Neural cell (in vitro differentiated cells): Measurements from ENCODE around the gene PCDHB14. TPM values are rescaled to one million over a fixed set of nuclear protein-coding genes. Genes with fewer than 3 reads are reported as not detected.

Source experiments
- H2AFZ ChIP-seq: fragments of 200-600, 300-800 bp; sonication (generic), shearing (Covaris generic); 2 replicates; pipeline ENCODE4 v1.6.0; 2014; ENCODE audit warnings: low read depth, mild to moderate bottlenecking, antibody characterized with exemption, low read length, moderate library complexity
- H3F3A ChIP-seq: fragments of 200-600 bp; shearing (Covaris generic); 2 replicates; pipeline ENCODE4 v1.6.1; 2016; ENCODE audit warnings: mild to moderate bottlenecking, moderate library complexity, mixed read lengths, antibody characterized with exemption, low read length; ENCODE audit not compliant: insufficient read depth, poor library complexity, severe bottlenecking
- H3K27ac ChIP-seq: fragments of 200-600, 300-800 bp; sonication (generic), shearing (Covaris generic); 2 replicates; pipeline ENCODE4 v1.5.1; 2014; ENCODE audit warnings: mild to moderate bottlenecking, low read length, moderate library complexity
- H3K27me3 ChIP-seq: fragments of 300-800, 200-600 bp; sonication (generic), shearing (Covaris generic); 2 replicates; pipeline ENCODE4 v1.6.0; 2014; ENCODE audit warnings: mild to moderate bottlenecking, low read depth, low read length, moderate library complexity; ENCODE audit not compliant: insufficient read depth
- H3K36me3 ChIP-seq: fragments of 300-800, 200-600 bp; sonication (generic), shearing (Covaris generic); 2 replicates; pipeline ENCODE4 v1.5.1; 2014; ENCODE audit warnings: mild to moderate bottlenecking, antibody characterized with exemption, low read length, moderate library complexity; ENCODE audit not compliant: insufficient read depth
- H3K4me2 ChIP-seq: fragments of 300-800, 200-600 bp; sonication (generic), shearing (Covaris generic); 2 replicates; pipeline ENCODE4 v1.6.0; 2014; ENCODE audit warnings: mild to moderate bottlenecking, low read length
- H3K4me3 ChIP-seq: fragments of 300-800, 200-600 bp; sonication (generic), shearing (Covaris generic); 2 replicates; pipeline ENCODE4 v1.5.1; 2014; ENCODE audit warnings: mild to moderate bottlenecking, low read length, moderate library complexity
- H3K79me2 ChIP-seq: fragments of 200-600 bp; shearing (Covaris generic); replicated peaks from 2 replicates; pipeline ENCODE4 v1.6.0; 2014; ENCODE audit warnings: mild to moderate bottlenecking, low read length, moderate library complexity; ENCODE audit not compliant: insufficient read depth
- H3K9ac ChIP-seq: fragments of 300-800, 200-600 bp; sonication (generic), shearing (Covaris generic); 2 replicates; pipeline ENCODE4 v1.6.1; 2016; ENCODE audit warnings: mild to moderate bottlenecking, low read length, mixed read lengths
- H3K9me2 ChIP-seq: fragments of 200-600 bp; shearing (Covaris generic); 2 replicates; pipeline ENCODE4 v1.6.1; 2016; ENCODE audit warnings: mild to moderate bottlenecking, low read length, mixed read lengths; ENCODE audit not compliant: insufficient read depth
- H3K9me3 ChIP-seq: fragments of 200-600, 300-800 bp; sonication (generic), shearing (Covaris generic); 2 replicates; pipeline ENCODE4 v1.6.1; 2016; ENCODE audit warnings: mild to moderate bottlenecking, mixed run types, low read length, moderate library complexity, mixed read lengths
- H4K20me1 ChIP-seq: fragments of 200-600 bp; shearing (Covaris generic); 2 replicates; pipeline ENCODE4 v1.6.1; 2016; ENCODE audit warnings: mild to moderate bottlenecking, mixed run types; ENCODE audit not compliant: insufficient read depth
- EP300 ChIP-seq: fragments of 450-650 bp; conservative IDR thresholded peaks from 2 replicates; pipeline ENCODE4 v1.6.1; 2014; ENCODE audit warnings: antibody characterized with exemption, mild to moderate bottlenecking, moderate library complexity; ENCODE audit not compliant: poor library complexity, severe bottlenecking
- EZH2 ChIP-seq: fragments of 200-600, 300-800 bp; shearing (Covaris generic), sonication (generic); IDR thresholded peaks from 2 replicates; pipeline ENCODE4 v1.6.1; 2014; ENCODE audit warnings: antibody characterized with exemption, low read length, borderline replicate concordance, mild to moderate bottlenecking; ENCODE audit not compliant: insufficient read depth, poor library complexity, severe bottlenecking
- MXI1 ChIP-seq: fragments of 450-650 bp; conservative IDR thresholded peaks from 2 replicates; pipeline ENCODE4 v1.6.1; 2014; ENCODE audit warnings: antibody characterized with exemption, mild to moderate bottlenecking; ENCODE audit not compliant: poor library complexity, severe bottlenecking
- POLR2AphosphoS5 ChIP-seq: IDR thresholded peaks from 2 replicates; pipeline ENCODE4 v1.6.1; 2012
- RAD21 ChIP-seq: fragments of 450-650 bp; conservative IDR thresholded peaks from 2 replicates; pipeline ENCODE4 v1.6.1; 2014; ENCODE audit warnings: antibody characterized with exemption, mild to moderate bottlenecking, moderate library complexity
- SMC3 ChIP-seq: fragments of 450-650 bp; conservative IDR thresholded peaks from 2 replicates; pipeline ENCODE4 v1.6.1; 2014; ENCODE audit warnings: antibody characterized with exemption, mild to moderate bottlenecking, moderate library complexity; ENCODE audit not compliant: poor library complexity
- TAF1 ChIP-seq: IDR thresholded peaks from 2 replicates; pipeline ENCODE4 v1.6.1; 2012; ENCODE audit warnings: low read depth
- polyA plus RNA-seq: library from polyadenylated mRNA; depleted of rRNA; stranded (reverse); fragments of >200 nt; gene quantifications from 2 replicates; pipeline ENCODE4 v1.2.3, GENCODE V29; 2014
- TF ChIP-seq, protein P1 (sequence below): IDR thresholded peaks from 2 replicates; pipeline ENCODE4 v1.6.1; 2012; ENCODE audit warnings: borderline replicate concordance
- TF ChIP-seq, protein P2 (sequence below): fragments of 450-650 bp; IDR thresholded peaks from 2 replicates; pipeline ENCODE4 v1.5.1; 2014; ENCODE audit warnings: antibody characterized with exemption, mild to moderate bottlenecking, moderate library complexity; ENCODE audit not compliant: poor library complexity, severe bottlenecking

The PCDHB14 gene
- polyA plus RNA-seq, 1 donor from 2014 or later: 12.6 TPM

DNA sequence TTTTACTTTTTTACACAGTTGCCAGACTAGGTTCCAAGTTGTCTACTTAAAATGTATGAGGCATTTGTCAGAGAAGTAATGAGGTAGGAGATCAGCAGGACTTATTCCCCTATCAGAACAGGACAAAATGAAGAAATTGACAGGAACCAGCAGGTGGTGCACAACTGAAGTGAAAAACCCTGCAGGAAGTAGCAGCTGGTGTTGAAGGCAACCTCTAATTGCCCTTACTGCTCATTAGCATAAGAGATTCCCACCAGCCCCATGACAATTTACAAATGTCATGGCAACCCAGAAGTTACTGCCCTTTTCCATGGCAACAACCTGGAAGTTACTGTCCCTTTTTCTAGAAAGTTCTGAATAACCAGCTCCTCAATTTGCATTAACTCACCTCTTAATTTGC lies 27.4 kb downstream of the PCDHB14 start:
- Histone ChIP-seq H3K9me3 (peaks cover 58% of the 10 kb centered on the region), H3K27me3 (no peaks in the 10 kb centered on the region), H3K27ac (no peak overlapping the region), H3K36me3 (peaks cover 15% of the 10 kb centered on the region), H3K4me3 (no peak overlapping the region), H3K9ac (no peak overlapping the region), H3K4me2 (no peak overlapping the region), H3K9me2 (no peaks in the 10 kb centered on the region), H3K79me2 (no peaks in the 10 kb centered on the region), H2AFZ (no peak overlapping the region), H4K20me1 (no peaks in the 10 kb centered on the region), H3F3A (no peaks in the 10 kb centered on the region)
- TF ChIP-seq, protein P1, sequence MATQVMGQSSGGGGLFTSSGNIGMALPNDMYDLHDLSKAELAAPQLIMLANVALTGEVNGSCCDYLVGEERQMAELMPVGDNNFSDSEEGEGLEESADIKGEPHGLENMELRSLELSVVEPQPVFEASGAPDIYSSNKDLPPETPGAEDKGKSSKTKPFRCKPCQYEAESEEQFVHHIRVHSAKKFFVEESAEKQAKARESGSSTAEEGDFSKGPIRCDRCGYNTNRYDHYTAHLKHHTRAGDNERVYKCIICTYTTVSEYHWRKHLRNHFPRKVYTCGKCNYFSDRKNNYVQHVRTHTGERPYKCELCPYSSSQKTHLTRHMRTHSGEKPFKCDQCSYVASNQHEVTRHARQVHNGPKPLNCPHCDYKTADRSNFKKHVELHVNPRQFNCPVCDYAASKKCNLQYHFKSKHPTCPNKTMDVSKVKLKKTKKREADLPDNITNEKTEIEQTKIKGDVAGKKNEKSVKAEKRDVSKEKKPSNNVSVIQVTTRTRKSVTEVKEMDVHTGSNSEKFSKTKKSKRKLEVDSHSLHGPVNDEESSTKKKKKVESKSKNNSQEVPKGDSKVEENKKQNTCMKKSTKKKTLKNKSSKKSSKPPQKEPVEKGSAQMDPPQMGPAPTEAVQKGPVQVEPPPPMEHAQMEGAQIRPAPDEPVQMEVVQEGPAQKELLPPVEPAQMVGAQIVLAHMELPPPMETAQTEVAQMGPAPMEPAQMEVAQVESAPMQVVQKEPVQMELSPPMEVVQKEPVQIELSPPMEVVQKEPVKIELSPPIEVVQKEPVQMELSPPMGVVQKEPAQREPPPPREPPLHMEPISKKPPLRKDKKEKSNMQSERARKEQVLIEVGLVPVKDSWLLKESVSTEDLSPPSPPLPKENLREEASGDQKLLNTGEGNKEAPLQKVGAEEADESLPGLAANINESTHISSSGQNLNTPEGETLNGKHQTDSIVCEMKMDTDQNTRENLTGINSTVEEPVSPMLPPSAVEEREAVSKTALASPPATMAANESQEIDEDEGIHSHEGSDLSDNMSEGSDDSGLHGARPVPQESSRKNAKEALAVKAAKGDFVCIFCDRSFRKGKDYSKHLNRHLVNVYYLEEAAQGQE: no peak
- TF ChIP-seq MXI1: no peak
- TF ChIP-seq EP300: no peak
- no peak for TF ChIP-seq EZH2
- TF ChIP-seq, protein P2, sequence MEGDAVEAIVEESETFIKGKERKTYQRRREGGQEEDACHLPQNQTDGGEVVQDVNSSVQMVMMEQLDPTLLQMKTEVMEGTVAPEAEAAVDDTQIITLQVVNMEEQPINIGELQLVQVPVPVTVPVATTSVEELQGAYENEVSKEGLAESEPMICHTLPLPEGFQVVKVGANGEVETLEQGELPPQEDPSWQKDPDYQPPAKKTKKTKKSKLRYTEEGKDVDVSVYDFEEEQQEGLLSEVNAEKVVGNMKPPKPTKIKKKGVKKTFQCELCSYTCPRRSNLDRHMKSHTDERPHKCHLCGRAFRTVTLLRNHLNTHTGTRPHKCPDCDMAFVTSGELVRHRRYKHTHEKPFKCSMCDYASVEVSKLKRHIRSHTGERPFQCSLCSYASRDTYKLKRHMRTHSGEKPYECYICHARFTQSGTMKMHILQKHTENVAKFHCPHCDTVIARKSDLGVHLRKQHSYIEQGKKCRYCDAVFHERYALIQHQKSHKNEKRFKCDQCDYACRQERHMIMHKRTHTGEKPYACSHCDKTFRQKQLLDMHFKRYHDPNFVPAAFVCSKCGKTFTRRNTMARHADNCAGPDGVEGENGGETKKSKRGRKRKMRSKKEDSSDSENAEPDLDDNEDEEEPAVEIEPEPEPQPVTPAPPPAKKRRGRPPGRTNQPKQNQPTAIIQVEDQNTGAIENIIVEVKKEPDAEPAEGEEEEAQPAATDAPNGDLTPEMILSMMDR: no peak
- no peak for TF ChIP-seq POLR2AphosphoS5
- TF ChIP-seq SMC3: no peak
- TF ChIP-seq RAD21: no peak
- no peak for TF ChIP-seq TAF1

DNA sequence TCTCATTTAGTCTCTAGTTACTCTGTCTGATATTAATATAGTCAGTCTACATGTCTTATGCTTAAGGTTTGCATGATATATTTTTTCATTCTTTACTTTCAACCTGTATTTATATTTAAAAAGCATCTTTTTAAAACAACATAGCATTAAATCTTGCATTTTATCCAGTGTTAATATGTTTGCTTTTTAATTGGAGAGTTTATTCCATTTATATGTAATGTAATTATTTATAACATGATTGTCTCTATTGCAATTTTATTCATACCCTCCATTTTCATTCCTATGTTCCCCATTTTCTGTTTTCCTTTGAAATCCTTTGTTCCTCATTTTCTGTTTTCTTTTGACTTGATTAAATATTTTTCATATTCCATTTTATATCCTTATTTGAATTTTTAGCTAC lies 35.3 kb downstream of the PCDHB14 start:
- no peak overlapping the region for H3K4me3 ChIP-seq
- no peaks in the 10 kb centered on the region for H4K20me1 ChIP-seq
- H3K4me2 ChIP-seq: no peak overlapping the region
- no peaks in the 10 kb centered on the region for H3K79me2 ChIP-seq
- TF ChIP-seq POLR2AphosphoS5 (no peak), EZH2 (no peak), EP300 (no peak), MXI1 (no peak), SMC3 (no peak), TAF1 (no peak), RAD21 (no peak)
- TF ChIP-seq, protein P2: no peak
- TF ChIP-seq, protein P1: no peak
- peaks cover 50% of the 10 kb centered on the region for H3K9me3 ChIP-seq
- no peak overlapping the region for H3K27ac ChIP-seq
- H3K9ac ChIP-seq: no peak overlapping the region
- H3F3A ChIP-seq: no peaks in the 10 kb centered on the region
- peaks cover 4% of the 10 kb centered on the region for H3K36me3 ChIP-seq
- no peaks in the 10 kb centered on the region for H3K27me3 ChIP-seq
- no peak overlapping the region for H2AFZ ChIP-seq
- H3K9me2 ChIP-seq: no peaks in the 10 kb centered on the region
